GM21529 (cell line): ENCODE results near the gene CASP2.
"Not testable (repeated sequence)": the region's sequence is repeated elsewhere in the genome, so short reads cannot be mapped to it uniquely, and the experiment has no call there.

Experiments
- ATAC-seq: cut with Tn5 transposase; IDR thresholded peaks from one replicate; pipeline ENCODE4 v1.9.1; 2021; ENCODE audit not compliant: unreplicated experiment

Gene CASP2

GRCh38 chr7:143263266-143264195, 24.6 kb upstream of the CASP2 start, which contains the start of gene GSTK1:
Gene GSTK1 (plus strand): TSS chr7:143263441. CDS start chr7:143263514, 73 bp downstream.
- ATAC-seq = peak; percentile 97

GRCh38 chr7:143264196-143264568, 24.0 kb upstream of the CASP2 start:
- not testable (repeated sequence) for ATAC-seq

GRCh38 chr7:143265017-143265693, 23.0 kb upstream of the CASP2 start:
- ATAC-seq = no peak

- no peak for ATAC-seq
These were observed 18.9 kb upstream of the CASP2 start for GRCh38 chr7:143269251-143269650.

GRCh38 chr7:143271240-143271639, 16.9 kb upstream of the CASP2 start:
- no peak for ATAC-seq

- no peak for ATAC-seq
These were observed 15.3 kb upstream of the CASP2 start for GRCh38 chr7:143272871-143273270.

- ATAC-seq = no peak
These were observed 8.7 kb upstream of the CASP2 start for GRCh38 chr7:143279186-143280098.

GRCh38 chr7:143280160-143280559, 8.0 kb upstream of the CASP2 start:
- ATAC-seq = no peak

- ATAC-seq = no peak
These were observed 7.6 kb upstream of the CASP2 start for GRCh38 chr7:143280566-143280965.

- no peak for ATAC-seq
These were observed 6.6 kb upstream of the CASP2 start for GRCh38 chr7:143281529-143281928.

- no peak for ATAC-seq
These were observed 6.0 kb upstream of the CASP2 start for GRCh38 chr7:143282124-143282523.

GRCh38 chr7:143283381-143283780, 4.8 kb upstream of the CASP2 start:
- no peak for ATAC-seq

GRCh38 chr7:143284591-143285469, 3.3 kb upstream of the CASP2 start, which contains the start of gene TMEM139:
Gene TMEM139 (plus strand): TSS chr7:143284958. CDS start chr7:143285958, 1,000 bp downstream.
- ATAC-seq = no peak

GRCh38 chr7:143285470-143285778, 2.7 kb upstream of the CASP2 start:
- ATAC-seq = no peak

- no peak for ATAC-seq
These were observed 2.2 kb upstream of the CASP2 start for GRCh38 chr7:143285806-143286521.

- ATAC-seq = no peak
These were observed 1.6 kb upstream of the CASP2 start for GRCh38 chr7:143286522-143286890.

GRCh38 chr7:143287339-143287934, 714 bp upstream of the CASP2 start:
- no peak for ATAC-seq

GRCh38 chr7:143288836-143289235, 685 bp downstream of the CASP2 start:
- no peak for ATAC-seq

- ATAC-seq = no peak
These were observed 1.3 kb downstream of the CASP2 start for GRCh38 chr7:143289421-143289820.
